ENCODE measurements around the gene SHOC1.

DNA sequence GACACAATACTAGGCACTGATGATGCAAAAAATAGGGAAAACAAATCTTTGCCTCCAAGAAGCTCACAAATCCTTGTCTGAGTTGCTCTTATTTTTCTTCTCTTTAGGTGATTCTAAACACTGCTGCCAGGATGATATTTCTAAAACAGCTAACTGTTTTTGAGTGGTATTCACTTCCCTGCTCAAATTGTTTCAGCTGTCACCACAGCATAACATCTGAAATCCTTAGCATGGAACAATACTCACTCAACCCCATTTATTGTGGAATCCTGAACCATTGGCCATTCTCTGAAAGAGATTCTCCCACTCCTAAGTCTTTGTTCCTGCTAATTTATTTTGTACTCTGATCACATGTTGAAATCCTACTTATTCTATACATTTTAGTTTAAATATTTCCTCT, 4.8 kb upstream of the SHOC1 start:
- TF ChIP-seq, protein P1, sequence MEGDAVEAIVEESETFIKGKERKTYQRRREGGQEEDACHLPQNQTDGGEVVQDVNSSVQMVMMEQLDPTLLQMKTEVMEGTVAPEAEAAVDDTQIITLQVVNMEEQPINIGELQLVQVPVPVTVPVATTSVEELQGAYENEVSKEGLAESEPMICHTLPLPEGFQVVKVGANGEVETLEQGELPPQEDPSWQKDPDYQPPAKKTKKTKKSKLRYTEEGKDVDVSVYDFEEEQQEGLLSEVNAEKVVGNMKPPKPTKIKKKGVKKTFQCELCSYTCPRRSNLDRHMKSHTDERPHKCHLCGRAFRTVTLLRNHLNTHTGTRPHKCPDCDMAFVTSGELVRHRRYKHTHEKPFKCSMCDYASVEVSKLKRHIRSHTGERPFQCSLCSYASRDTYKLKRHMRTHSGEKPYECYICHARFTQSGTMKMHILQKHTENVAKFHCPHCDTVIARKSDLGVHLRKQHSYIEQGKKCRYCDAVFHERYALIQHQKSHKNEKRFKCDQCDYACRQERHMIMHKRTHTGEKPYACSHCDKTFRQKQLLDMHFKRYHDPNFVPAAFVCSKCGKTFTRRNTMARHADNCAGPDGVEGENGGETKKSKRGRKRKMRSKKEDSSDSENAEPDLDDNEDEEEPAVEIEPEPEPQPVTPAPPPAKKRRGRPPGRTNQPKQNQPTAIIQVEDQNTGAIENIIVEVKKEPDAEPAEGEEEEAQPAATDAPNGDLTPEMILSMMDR (IDR thresholded peaks at IDR 0.05) = no peak
- no peak for TF ChIP-seq POLR2A (IDR thresholded peaks at IDR 0.05)
